ENCODE results near the gene TYW3. TPM values are rescaled to one million over a fixed set of nuclear protein-coding genes. Genes with fewer than 3 reads are reported as not detected.

TYW3 gene
- total and polyA plus RNA-seq, 2 of the 4 experiments (the other 2 are of a cell fraction), result 9.3 to 16.5 TPM

DNA sequence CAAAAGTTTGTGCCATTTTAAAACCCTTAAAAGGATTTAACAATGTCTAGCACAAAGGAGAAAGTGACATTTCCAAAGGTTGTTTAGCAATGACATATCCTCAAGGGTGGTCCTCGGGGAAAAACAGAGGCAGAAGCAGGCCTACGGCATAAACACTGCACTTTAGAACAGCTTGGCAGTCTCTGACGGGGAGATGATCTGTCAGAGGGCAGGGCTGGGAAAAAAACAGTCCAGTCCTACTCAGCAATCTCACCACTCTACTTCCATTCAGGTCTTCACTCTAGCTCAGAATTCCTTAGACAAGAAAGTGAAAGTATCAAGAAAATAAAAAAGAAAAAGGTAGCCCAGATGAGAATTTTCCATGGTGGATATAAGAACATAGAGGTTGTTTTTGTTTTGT is 4.2 kb upstream of the TYW3 start:
- H3K18ac ChIP-seq (ENCODE audit: low read depth, low read length), result no peak overlapping the region
- H4K5ac ChIP-seq (ENCODE audit: low read depth, low read length), result no peak overlapping the region
- peaks cover 3% of the 10 kb centered on the region for H3K9me1 ChIP-seq (ENCODE audit: insufficient read depth, low read length)
- peak; percentile 26 for DNase-seq
- ATAC-seq (ENCODE audit: low read depth), result no peak
- WGBS, 2 experiments (ENCODE audit: extremely low coverage in 2 of 2, insufficient read length in 1 of 2), result no CpG with 5 or more reads among the region's 3 CpGs
- ChIA-PET POLR2A (ENCODE audit: unreplicated experiment) (no interaction called here), CTCF (no interaction called here)
- no peak overlapping the region for H2BK120ac ChIP-seq (ENCODE audit: low read depth, low read length)
- peak overlapping the region; percentile 19 for H2BK5ac ChIP-seq (ENCODE audit: low read depth, low read length, poor library complexity, severe bottlenecking)
- peaks cover 12 to 41% of the 10 kb centered on the region in 2 experiments; a peak in 3 of 4 replicates for H3K79me1 ChIP-seq (ENCODE audit: low read depth in 1 of 2, low read length in 2 of 2)
- H2AK5ac ChIP-seq (ENCODE audit: low read depth, low read length), result no peak overlapping the region
- in situ Hi-C loops (cut with MboI; ENCODE audit: low sequenced_read_pairs) (loop anchor here (25.0 kb wide), 1 partner anchor 541 kb away; the partner anchor contains the start of genes FPGT and LRRIQ3), intact Hi-C loops (cut with micrococcal nuclease) (loop anchor here (2.0 kb wide), 1 partner anchor 14 kb away; no protein-coding TSS in a partner anchor), dilution Hi-C loops (cut with HindIII; ENCODE audit: low sequenced_read_pairs, unreplicated experiment) (no loop called here)
- H3K9ac ChIP-seq (ENCODE audit: low read depth, low read length), result no peak overlapping the region
- no peak overlapping the region for H2AFZ ChIP-seq (replicated peaks; ENCODE audit: low read length, poor library complexity)
- H3K23ac ChIP-seq (ENCODE audit: low read depth, low read length), result no peak overlapping the region
- H2BK20ac ChIP-seq (ENCODE audit: low read depth, low read length), result no peak overlapping the region
- no peak overlapping the region for H3K4me3 ChIP-seq (ENCODE audit: insufficient read depth, low read depth, low read length)
- no peak overlapping the region for H4K91ac ChIP-seq (ENCODE audit: insufficient read depth, low read depth, low read length)
- H4K8ac ChIP-seq (ENCODE audit: low read depth in 2 of 2, low read length in 2 of 2), result 0 out of 4 replicates have a peak overlapping the region, but pooled peaks of 1 of the 2 experiments have one; percentile 17
- peaks cover 3% of the 10 kb centered on the region; the same call in 1 of the 2 replicates for H4K20me1 ChIP-seq (ENCODE audit: insufficient read depth, low read length)
- H3K4me1 ChIP-seq (ENCODE audit: control insufficient read depth, insufficient read depth, low read length), result peaks cover 10% of the 10 kb centered on the region
- peaks cover 4% of the 10 kb centered on the region; the same call in 1 of the 2 replicates for H3K9me3 ChIP-seq (ENCODE audit: control insufficient read depth, insufficient read depth, low read length)
- no peak overlapping the region for H3K27ac ChIP-seq (ENCODE audit: insufficient read depth, low read length)
- H3K27me3 ChIP-seq (ENCODE audit: control insufficient read depth, insufficient read depth, low read length), result no peaks in the 10 kb centered on the region
- no peak overlapping the region for H3K56ac ChIP-seq (ENCODE audit: extremely low read depth, insufficient read depth, low read length)
- H3K36me3 ChIP-seq (ENCODE audit: control insufficient read depth, insufficient read depth, low read length), result peaks cover 3% of the 10 kb centered on the region
- H2BK15ac ChIP-seq (ENCODE audit: low read depth, low read length), result no peak overlapping the region
- H3K4me2 ChIP-seq (ENCODE audit: low read depth, low read length), result peak overlapping the region; percentile 77
- TF ChIP-seq SMC3 (IDR thresholded peaks at IDR 0.05; ENCODE audit: low read depth, low read length), result no peak
- TF ChIP-seq MAZ (IDR thresholded peaks at IDR 0.05; ENCODE audit: borderline replicate concordance, low read depth, low read length), result no peak
- no peak for TF ChIP-seq RCOR1 (IDR thresholded peaks at IDR 0.05; ENCODE audit: insufficient replicate concordance, low read length)
- TF ChIP-seq BHLHE40 (IDR thresholded peaks at IDR 0.05; ENCODE audit: low read depth, low read length), result no peak
- no peak for TF ChIP-seq USF2 (IDR thresholded peaks at IDR 0.05; ENCODE audit: low read depth, low read length)
- no peak for TF ChIP-seq CHD1 (IDR thresholded peaks at IDR 0.05; ENCODE audit: low read depth, low read length)
- no peak for TF ChIP-seq NFE2L2 (IDR thresholded peaks at IDR 0.05; ENCODE audit: low read depth, low read length)
- no peak for TF ChIP-seq MAFK (IDR thresholded peaks at IDR 0.05; ENCODE audit: low read depth, low read length)
- no peak for TF ChIP-seq RAD21 (IDR thresholded peaks at IDR 0.05; ENCODE audit: low read length)
- TF ChIP-seq CTCF (conservative IDR thresholded peaks at IDR 0.05; ENCODE audit: low read depth, low read length), result no peak
- TF ChIP-seq CEBPB (IDR thresholded peaks at IDR 0.05; ENCODE audit: low read depth, low read length), result no peak
- no peak for TF ChIP-seq POLR2A (IDR thresholded peaks at IDR 0.05; ENCODE audit: low read depth, low read length)
- TF ChIP-seq FOS (IDR thresholded peaks at IDR 0.05; ENCODE audit: low read depth, low read length), result no peak
- no peak for TF ChIP-seq RFX5 (IDR thresholded peaks at IDR 0.05; ENCODE audit: low read depth, low read length)
- TF ChIP-seq, protein P1, sequence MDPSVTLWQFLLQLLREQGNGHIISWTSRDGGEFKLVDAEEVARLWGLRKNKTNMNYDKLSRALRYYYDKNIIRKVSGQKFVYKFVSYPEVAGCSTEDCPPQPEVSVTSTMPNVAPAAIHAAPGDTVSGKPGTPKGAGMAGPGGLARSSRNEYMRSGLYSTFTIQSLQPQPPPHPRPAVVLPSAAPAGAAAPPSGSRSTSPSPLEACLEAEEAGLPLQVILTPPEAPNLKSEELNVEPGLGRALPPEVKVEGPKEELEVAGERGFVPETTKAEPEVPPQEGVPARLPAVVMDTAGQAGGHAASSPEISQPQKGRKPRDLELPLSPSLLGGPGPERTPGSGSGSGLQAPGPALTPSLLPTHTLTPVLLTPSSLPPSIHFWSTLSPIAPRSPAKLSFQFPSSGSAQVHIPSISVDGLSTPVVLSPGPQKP (IDR thresholded peaks at IDR 0.05; ENCODE audit: borderline replicate concordance, low read depth, low read length), result no peak
- BruUV-seq (replicated peaks), result no TSS peak
- no peak overlapping the region for H3K4ac ChIP-seq (ENCODE audit: low read depth, low read length)
- H2AK9ac ChIP-seq (replicated peaks; ENCODE audit: low read depth, low read length, poor library complexity), result no peak overlapping the region
- 0 out of 2 replicates have a peak overlapping the region, but pooled peaks have one; percentile 0 for H3K14ac ChIP-seq (replicated peaks; ENCODE audit: low read depth, low read length)

Measured in IMR-90 (cell line).